ENCODE measurements around the gene DUOXA2. TPM values are rescaled to one million over a fixed set of nuclear protein-coding genes. Genes with fewer than 3 reads are reported as not detected.

The DUOXA2 gene
- total RNA-seq, 2 experiments from 2014 or later: not detected

DNA sequence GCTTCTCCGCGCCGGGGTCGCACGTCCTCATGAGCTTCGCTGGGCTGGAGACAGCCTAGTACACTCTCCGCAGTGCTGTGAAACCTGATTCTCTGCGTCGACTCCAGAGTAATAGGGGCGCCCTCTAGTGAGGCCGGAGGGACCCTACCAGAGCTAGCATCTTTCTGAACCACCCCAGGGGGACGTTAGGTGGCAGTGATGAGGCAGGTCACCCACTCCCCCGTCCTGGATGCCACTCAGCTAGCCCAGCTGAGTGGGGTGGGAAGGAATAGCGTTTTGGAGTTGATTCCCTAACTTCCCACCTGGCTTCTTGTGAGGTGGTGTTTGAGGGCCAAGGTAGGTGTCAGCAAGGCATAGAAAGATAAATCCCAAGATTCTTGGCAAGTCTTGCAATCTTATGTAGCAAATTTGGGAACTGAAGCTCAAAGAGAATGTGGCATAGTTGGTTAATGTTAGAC is 4.0 kb downstream of the DUOXA2 start:
- peak; percentile 84 for DNase-seq
- H3K9me3 Mint-ChIP-seq: no peaks in the 10 kb centered on the region
- H3K27ac Mint-ChIP-seq: no peak overlapping the region
- peaks cover 25% of the 10 kb centered on the region for H3K4me1 Mint-ChIP-seq
- no peaks in the 10 kb centered on the region for H3K36me3 Mint-ChIP-seq
- peaks cover 77% of the 10 kb centered on the region for H3K27me3 Mint-ChIP-seq
- H3K4me3 Mint-ChIP-seq: peak overlapping the region; percentile 52

- Mint-ChIP-seq H3K4me1 (peaks cover 17% of the 10 kb centered on the region), H3K27ac (no peak overlapping the region), H3K4me3 (no peak overlapping the region), H3K36me3 (no peaks in the 10 kb centered on the region), H3K9me3 (no peaks in the 10 kb centered on the region), H3K27me3 (peaks cover 70% of the 10 kb centered on the region)
- DNase-seq: no peak
These were observed 4.9 kb downstream of the DUOXA2 start for GRCh38 chr15:45118996-45119395.

DNA sequence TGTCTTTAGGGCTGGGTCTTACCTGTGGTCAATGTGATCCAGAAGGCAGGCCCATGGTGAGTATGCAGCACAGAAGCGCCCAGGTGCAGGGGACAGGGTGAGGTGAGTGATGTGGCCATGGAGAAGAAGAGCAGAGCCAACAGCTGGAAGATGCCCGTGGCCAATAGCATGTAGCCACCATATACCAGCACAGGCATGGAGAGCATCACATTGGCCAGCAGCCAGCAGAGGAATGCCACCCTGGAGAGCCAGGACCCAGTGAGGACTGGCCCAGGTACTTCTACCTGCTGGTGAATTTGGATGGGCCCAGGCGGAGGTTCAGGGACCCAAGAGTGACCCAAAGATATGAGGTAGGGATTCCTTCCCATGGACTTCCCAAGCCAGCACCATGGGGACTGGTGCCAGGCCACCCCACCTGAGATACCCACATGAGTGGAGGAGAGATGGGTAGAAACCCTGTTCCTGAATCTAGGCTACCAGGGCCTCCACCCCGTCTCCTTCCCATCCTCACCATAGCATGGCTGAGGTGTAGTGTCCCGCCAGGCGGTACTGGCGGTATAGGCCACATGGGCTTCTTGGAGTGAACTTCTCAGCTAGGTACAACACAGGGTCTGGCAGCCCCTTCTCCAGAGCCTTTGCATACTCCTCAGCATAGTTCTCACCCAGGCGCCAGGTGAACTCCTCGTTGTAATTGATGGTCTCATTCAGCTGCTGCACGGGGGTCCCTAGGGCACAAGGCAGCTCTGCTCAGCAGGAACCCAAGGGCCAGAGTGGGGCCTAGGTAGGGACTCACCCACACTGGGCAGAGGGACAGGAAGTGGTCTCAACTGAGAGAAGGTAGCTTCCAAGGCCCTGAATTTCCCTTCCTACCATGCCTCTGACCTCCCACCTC is 6.2 kb downstream of the DUOXA2 start:
- H3K27me3 Mint-ChIP-seq: peaks cover 63% of the 10 kb centered on the region
- no peak overlapping the region for H3K4me3 Mint-ChIP-seq
- no peaks in the 10 kb centered on the region for H3K9me3 Mint-ChIP-seq
- DNase-seq: no peak
- H3K27ac Mint-ChIP-seq: no peak overlapping the region
- peaks cover 11% of the 10 kb centered on the region for H3K4me1 Mint-ChIP-seq
- H3K36me3 Mint-ChIP-seq: no peaks in the 10 kb centered on the region

- H3K27me3 Mint-ChIP-seq: peaks cover 63% of the 10 kb centered on the region
- no peaks in the 10 kb centered on the region for H3K9me3 Mint-ChIP-seq
- no peak overlapping the region for H3K27ac Mint-ChIP-seq
- H3K36me3 Mint-ChIP-seq: no peaks in the 10 kb centered on the region
- peaks cover 8% of the 10 kb centered on the region for H3K4me1 Mint-ChIP-seq
- DNase-seq: no peak
- no peak overlapping the region for H3K4me3 Mint-ChIP-seq
These were observed 6.9 kb downstream of the DUOXA2 start for GRCh38 chr15:45121020-45121419.

GRCh38 chr15:45121706-45122417 is 7.7 kb downstream of the DUOXA2 start:
- DNase-seq: no peak
- no peak overlapping the region for H3K27ac Mint-ChIP-seq
- H3K27me3 Mint-ChIP-seq: peaks cover 58% of the 10 kb centered on the region
- H3K36me3 Mint-ChIP-seq: no peaks in the 10 kb centered on the region
- no peak overlapping the region for H3K4me3 Mint-ChIP-seq
- H3K9me3 Mint-ChIP-seq: no peaks in the 10 kb centered on the region
- peaks cover 8% of the 10 kb centered on the region for H3K4me1 Mint-ChIP-seq

GRCh38 chr15:45122719-45123118 is 8.6 kb downstream of the DUOXA2 start:
- DNase-seq: no peak
- Mint-ChIP-seq H3K27me3 (peaks cover 54% of the 10 kb centered on the region), H3K27ac (no peak overlapping the region), H3K4me3 (no peak overlapping the region), H3K4me1 (peaks cover 2% of the 10 kb centered on the region), H3K36me3 (no peaks in the 10 kb centered on the region), H3K9me3 (no peaks in the 10 kb centered on the region)

DNA sequence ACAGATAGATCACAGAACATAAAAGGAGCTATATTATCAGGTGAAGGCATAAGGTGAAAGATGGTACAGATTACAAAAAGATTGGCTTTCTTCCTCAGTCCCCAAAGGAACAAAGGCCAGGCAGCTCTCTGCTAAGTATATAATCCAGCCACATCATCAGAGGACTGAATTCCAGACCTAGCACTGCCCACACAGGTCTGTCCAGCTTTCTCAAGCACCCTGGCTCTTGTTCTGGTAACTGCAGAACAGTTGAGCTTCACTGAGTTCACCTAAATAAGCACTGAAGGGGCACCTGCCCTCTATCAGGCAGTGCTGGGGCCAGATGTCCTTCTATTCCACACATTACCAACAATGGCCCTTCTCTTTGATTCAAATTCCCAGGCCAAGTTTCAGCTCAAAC is 9.3 kb downstream of the DUOXA2 start:
- H3K9me3 Mint-ChIP-seq: no peaks in the 10 kb centered on the region
- no peaks in the 10 kb centered on the region for H3K36me3 Mint-ChIP-seq
- H3K4me1 Mint-ChIP-seq: no peaks in the 10 kb centered on the region
- no peak overlapping the region for H3K27ac Mint-ChIP-seq
- no peak overlapping the region for H3K4me3 Mint-ChIP-seq
- no peak for DNase-seq
- peaks cover 54% of the 10 kb centered on the region for H3K27me3 Mint-ChIP-seq

- Mint-ChIP-seq H3K27ac (no peak overlapping the region), H3K4me1 (no peaks in the 10 kb centered on the region), H3K4me3 (no peak overlapping the region), H3K27me3 (peaks cover 67% of the 10 kb centered on the region), H3K9me3 (no peaks in the 10 kb centered on the region), H3K36me3 (no peaks in the 10 kb centered on the region)
- DNase-seq: no peak
These were observed 12.5 kb downstream of the DUOXA2 start for GRCh38 chr15:45126535-45127158.

DNA sequence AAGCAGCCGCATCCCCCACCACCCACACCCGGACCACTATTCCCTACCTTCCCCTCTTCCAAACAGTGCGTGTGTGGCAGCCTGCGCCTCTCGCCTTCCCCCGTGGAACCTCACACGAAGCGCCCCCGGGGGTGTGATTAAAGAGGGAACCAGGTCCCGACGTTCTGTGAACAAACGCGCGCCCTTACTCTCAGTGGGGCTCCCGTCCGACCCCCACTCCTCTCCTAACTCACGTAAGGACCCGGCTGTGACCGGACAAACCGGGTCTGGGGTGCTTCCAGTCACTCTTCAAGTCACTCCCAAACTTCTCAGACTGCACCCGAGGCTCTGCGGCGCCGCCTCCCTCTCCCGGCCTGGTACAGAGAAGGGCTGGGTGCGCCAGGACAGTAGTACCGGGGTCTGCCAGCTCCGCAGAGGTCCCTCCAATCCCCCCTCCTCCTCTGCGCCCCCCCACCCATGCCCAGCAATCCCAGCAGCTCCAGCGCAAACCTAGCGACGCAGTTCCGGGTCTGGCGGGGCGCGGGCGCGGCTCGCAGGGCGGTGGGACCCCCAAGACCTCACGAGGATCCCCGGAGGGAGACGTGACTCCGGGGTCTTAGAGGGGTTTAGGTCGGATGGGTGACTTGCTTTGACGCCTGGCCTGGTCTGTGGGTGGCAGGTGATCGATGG is 15.0 kb downstream of the DUOXA2 start:
- Mint-ChIP-seq H3K4me1 (no peaks in the 10 kb centered on the region), H3K4me3 (no peak overlapping the region), H3K9me3 (no peaks in the 10 kb centered on the region), H3K36me3 (no peaks in the 10 kb centered on the region), H3K27ac (no peak overlapping the region), H3K27me3 (peaks cover 75% of the 10 kb centered on the region)
- no peak for DNase-seq

DNA sequence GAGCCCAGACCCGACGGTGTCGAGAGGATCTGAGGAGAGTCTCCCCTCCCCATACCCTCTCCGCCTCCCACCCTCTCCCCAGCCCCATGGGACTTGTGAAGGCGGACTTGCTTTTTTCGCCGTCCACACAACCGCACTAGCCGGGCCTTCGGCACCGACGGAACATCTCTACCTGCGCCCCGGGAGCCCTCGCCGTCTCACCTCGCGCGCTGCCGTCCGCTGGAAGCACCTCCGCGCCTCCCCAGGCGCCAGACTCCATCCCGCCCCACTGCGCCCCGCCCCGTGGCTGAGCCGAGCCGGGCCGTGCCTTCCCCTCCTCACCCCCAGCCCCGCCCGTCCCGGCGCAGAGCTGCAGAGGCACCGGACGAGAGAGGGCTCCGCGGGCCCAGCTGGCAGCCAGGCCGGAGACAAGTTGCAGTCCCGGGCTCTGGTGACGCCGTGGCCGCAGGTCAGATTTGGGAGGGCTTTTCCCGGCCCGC is 15.6 kb downstream of the DUOXA2 start, which contains the start of the genes DUOX1 and DUOXA1:
DUOX1 (plus strand) TSS at position 344 of the 479 bp plus-strand sequence. CDS start 1,973 bp downstream, outside the sequence.
DUOXA1 (minus strand) TSS at position 229 of the 479 bp plus-strand sequence. CDS start 6,865 bp downstream, outside the sequence.
- no peak for DNase-seq
- Mint-ChIP-seq H3K4me3 (no peak within 1 kb of the TSS), H3K36me3 (no peaks in the 10 kb centered on the region), H3K9me3 (no peaks in the 10 kb centered on the region), H3K27ac (no peak within 1 kb of the TSS), H3K27me3 (peaks cover 81% of the 10 kb centered on the region), H3K4me1 (peaks cover under 1% of the 10 kb centered on the region)

DNA sequence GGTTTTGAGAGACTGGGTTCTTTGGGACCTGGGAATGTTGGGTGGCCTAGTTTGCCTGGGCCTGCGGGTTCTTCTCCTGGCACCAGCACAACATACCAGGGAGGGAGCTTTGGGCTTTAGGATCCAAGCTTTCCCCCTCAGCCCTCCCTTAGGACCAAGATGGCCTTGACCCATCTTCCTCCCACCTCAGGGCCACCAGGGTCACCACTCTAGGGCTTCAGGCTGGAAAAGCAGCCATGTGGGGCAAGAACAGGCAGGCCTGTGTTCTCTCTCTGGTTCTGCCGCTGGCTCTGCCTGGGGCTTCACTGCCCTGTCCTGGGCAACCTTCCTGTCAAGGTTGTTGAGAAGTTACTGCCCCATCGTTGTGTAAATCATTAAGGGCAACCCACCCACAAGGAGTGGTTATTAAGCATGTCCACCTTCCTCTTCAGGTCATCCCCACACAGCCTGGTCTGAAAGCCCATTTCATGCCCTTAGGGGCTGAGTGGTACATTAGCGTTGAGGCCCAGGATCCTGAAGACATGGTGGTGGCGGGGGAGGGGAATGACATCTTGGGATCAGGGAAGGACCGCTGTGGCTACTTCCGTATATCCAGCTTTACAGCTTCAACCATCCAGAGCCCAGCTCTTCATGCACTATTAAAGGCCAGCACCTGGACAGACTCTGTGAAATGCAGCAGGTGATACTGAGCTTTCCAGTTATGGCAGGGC is 16.3 kb downstream of the DUOXA2 start:
- no peaks in the 10 kb centered on the region for H3K9me3 Mint-ChIP-seq
- peaks cover 78% of the 10 kb centered on the region for H3K27me3 Mint-ChIP-seq
- no peaks in the 10 kb centered on the region for H3K36me3 Mint-ChIP-seq
- no peak overlapping the region for H3K4me3 Mint-ChIP-seq
- DNase-seq: no peak
- no peak overlapping the region for H3K27ac Mint-ChIP-seq
- peaks cover 4% of the 10 kb centered on the region for H3K4me1 Mint-ChIP-seq

DNA sequence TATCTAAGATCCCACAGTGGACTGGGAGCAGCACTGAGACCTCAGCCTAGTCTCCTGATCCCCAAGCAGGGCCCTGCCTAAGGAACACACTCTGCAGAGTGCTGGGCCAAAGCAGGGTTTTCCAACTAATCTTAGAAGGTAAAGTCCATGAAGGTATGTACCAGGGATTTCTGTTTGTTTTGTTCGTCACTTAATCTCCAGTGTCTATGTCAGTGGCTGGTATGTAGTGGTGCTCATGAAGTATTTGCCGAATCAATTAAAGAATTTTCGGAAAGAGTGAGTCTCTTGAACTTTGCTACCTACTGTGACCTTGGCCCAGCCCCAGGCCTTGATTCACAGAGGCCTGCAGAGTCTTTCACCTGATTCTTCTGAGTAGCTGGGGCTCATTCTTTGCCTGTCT is 17.4 kb downstream of the DUOXA2 start:
- Mint-ChIP-seq H3K27me3 (peaks cover 74% of the 10 kb centered on the region), H3K4me1 (peaks cover 9% of the 10 kb centered on the region), H3K27ac (no peak overlapping the region), H3K36me3 (no peaks in the 10 kb centered on the region), H3K4me3 (no peak overlapping the region), H3K9me3 (no peaks in the 10 kb centered on the region)
- no peak for DNase-seq

GRCh38 chr15:45132844-45133560 is 18.9 kb downstream of the DUOXA2 start:
- Mint-ChIP-seq H3K9me3 (no peaks in the 10 kb centered on the region), H3K27ac (no peak overlapping the region), H3K27me3 (peaks cover 72% of the 10 kb centered on the region), H3K36me3 (no peaks in the 10 kb centered on the region), H3K4me1 (peaks cover 9% of the 10 kb centered on the region), H3K4me3 (no peak overlapping the region)
- no peak for DNase-seq

Measured in activated naive CD8-positive, alpha-beta T cell treated with anti-CD3 and anti-CD28 coated beads for 36 hours (primary cell).